Sigmoid colon (tissue), 7 donors: ENCODE data around the gene ACOX3. TPM values are rescaled to one million over a fixed set of nuclear protein-coding genes. Genes with fewer than 3 reads are reported as not detected.

ENCODE experiments used
- DNase-seq: peaks from one replicate; pipeline ENCODE4 v3.0.0-alpha.2; 2019
- H3K27ac ChIP-seq, 4 donors: fragments of 200-600 bp; sonication (generic); one replicate each; pipeline ENCODE4 v1.5.1; 2016 to 2019; ENCODE audit warnings: mild to moderate bottlenecking in 1 of 4
- H3K27me3 ChIP-seq, 3 donors: fragments of 200-600 bp; sonication (generic); one replicate each; pipeline ENCODE4 v1.5.1; 2019; ENCODE audit warnings: mild to moderate bottlenecking in 1 of 3
- H3K36me3 ChIP-seq, 4 donors: fragments of 200-600 bp; sonication (generic); one replicate each; pipeline ENCODE4 v1.5.1; 2016 to 2019
- H3K4me1 ChIP-seq, 4 donors: fragments of 200-600 bp; sonication (generic); one replicate each; pipeline ENCODE4 v1.5.1; 2017 to 2019
- H3K4me3 ChIP-seq, 4 donors: fragments of 200-600 bp; sonication (generic); one replicate each; pipeline ENCODE4 v1.5.1; 2017 to 2019; ENCODE audit warnings: mild to moderate bottlenecking in 2 of 4, moderate library complexity in 1 of 4
- H3K9me3 ChIP-seq, 4 donors: fragments of 200-600 bp in 3 of 4; sonication (generic) in 3 of 4; one replicate each; pipeline versions ENCODE4 v1.5.1 to v1.6.1; 2013 to 2019
- EP300 ChIP-seq, 4 donors: sonication (generic); formaldehyde crosslinking; IDR thresholded peaks; one replicate each; pipeline ENCODE4 v1.6.1; 2017; ENCODE audit warnings: antibody characterized with exemption in 4 of 4
- POLR2A ChIP-seq, 2 donors: fragments of 450-650 bp; IDR thresholded peaks; one replicate each; pipeline ENCODE4 v1.6.1; 2016; ENCODE audit warnings: antibody characterized with exemption in 2 of 2, mild to moderate bottlenecking in 2 of 2, moderate library complexity in 2 of 2
- POLR2AphosphoS5 ChIP-seq, 4 donors: sonication (generic); formaldehyde crosslinking; IDR thresholded peaks; one replicate each; pipeline ENCODE4 v1.6.1; 2017; ENCODE audit warnings: antibody characterized with exemption in 4 of 4
- WGBS, 2 donors: extraction: QIAGEN DNeasy Blood & Tissue Kit; methylation state at CpG; one replicate each; pipeline ENCODE4 v1.1.7; 2013; 5-methylcytosine and 5-hydroxymethylcytosine counted together
- intact Hi-C: fragments of 100-400 bp; cut with DNase I; formaldehyde crosslinking; loops from one replicate; pipeline ENCODE4 v1.15.1; 2023
- polyA plus RNA-seq, 3 donors: library from polyadenylated mRNA; stranded (reverse); fragments of 200-250 nt; gene quantifications; one replicate each; pipeline ENCODE4 v1.2.3, GENCODE V29; 2013
- total RNA-seq, 4 donors: library from RNA; depleted of rRNA; stranded (reverse); fragments of >200 nt; gene quantifications; one replicate each; pipeline ENCODE4 v1.1.0, GENCODE V29; 2016
- TF ChIP-seq, protein P1 (sequence below), 4 experiments: fragments of 450-650 bp in 3 of 4; fragments of 200-600 bp in 1 of 4; IDR thresholded peaks; one replicate each; pipeline ENCODE4 v1.5.1; 2016 to 2019; ENCODE audit warnings: antibody characterized with exemption in 4 of 4, mild to moderate bottlenecking in 3 of 4, moderate library complexity in 2 of 4
- donor health status: healthy with polysubstance abuse.
- donor health status: Bipolar disorder and iron deficiency.
- donor health status: healthy.

ACOX3 gene
- total and polyA plus RNA-seq, 7 donors, result 8.4 to 51.0 (median 24.8) TPM

DNA sequence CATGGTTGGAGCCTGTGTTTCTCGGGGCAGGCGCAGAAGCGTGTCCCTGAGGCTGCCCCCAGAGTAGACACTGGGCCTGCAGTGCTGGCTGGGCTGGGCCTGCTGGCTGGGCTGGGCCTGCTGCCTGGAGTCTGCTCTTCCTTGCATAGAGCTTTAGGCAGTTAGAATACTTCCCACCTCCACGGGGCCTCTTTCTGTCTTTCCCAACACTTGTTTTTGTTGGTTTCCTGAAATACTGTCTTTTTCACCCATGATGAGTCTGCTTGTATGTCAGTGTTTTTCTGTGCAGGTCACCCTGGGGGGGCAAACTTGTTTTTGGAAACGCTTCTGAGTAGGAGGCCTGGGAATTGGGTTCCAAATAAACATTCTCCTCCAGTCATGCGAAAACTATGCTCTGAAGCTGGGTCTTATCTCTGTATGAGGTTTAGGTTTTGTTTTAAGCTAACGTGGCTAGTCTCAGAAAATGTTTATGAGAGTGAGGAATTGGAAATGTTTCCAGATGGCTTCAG lies 32.2 kb upstream of the ACOX3 start:
- Histone ChIP-seq H3K36me3 (peaks cover 0 to 49% (median 13%) of the 10 kb centered on the region in 4 donors), H3K4me1 (peaks cover 0 to 32% (median 29%) of the 10 kb centered on the region in 4 donors), H3K27me3 (no peaks in the 10 kb centered on the region), H3K9me3 (no peaks in the 10 kb centered on the region), H3K27ac (peak overlapping the region; percentile 71 to 82 (median 80)), H3K4me3 (no peak overlapping the region)
- TF ChIP-seq POLR2A (IDR thresholded peaks at IDR 0.05) (no peak), EP300 (IDR thresholded peaks at IDR 0.05) (no peak), POLR2AphosphoS5 (IDR thresholded peaks at IDR 0.05) (peak in 2 of 4 donors; percentile 26 to 45)
- TF ChIP-seq, protein P1, sequence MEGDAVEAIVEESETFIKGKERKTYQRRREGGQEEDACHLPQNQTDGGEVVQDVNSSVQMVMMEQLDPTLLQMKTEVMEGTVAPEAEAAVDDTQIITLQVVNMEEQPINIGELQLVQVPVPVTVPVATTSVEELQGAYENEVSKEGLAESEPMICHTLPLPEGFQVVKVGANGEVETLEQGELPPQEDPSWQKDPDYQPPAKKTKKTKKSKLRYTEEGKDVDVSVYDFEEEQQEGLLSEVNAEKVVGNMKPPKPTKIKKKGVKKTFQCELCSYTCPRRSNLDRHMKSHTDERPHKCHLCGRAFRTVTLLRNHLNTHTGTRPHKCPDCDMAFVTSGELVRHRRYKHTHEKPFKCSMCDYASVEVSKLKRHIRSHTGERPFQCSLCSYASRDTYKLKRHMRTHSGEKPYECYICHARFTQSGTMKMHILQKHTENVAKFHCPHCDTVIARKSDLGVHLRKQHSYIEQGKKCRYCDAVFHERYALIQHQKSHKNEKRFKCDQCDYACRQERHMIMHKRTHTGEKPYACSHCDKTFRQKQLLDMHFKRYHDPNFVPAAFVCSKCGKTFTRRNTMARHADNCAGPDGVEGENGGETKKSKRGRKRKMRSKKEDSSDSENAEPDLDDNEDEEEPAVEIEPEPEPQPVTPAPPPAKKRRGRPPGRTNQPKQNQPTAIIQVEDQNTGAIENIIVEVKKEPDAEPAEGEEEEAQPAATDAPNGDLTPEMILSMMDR (IDR thresholded peaks at IDR 0.05), result no peak
- intact Hi-C loops, result loop anchor here (1.0 kb wide), 1 partner anchor 34 kb away; no protein-coding TSS in a partner anchor
- peak; percentile 86 for DNase-seq
- WGBS, 2 donors, result 74 to 87% methylated on average over 7 of the region's 7 CpGs

DNA sequence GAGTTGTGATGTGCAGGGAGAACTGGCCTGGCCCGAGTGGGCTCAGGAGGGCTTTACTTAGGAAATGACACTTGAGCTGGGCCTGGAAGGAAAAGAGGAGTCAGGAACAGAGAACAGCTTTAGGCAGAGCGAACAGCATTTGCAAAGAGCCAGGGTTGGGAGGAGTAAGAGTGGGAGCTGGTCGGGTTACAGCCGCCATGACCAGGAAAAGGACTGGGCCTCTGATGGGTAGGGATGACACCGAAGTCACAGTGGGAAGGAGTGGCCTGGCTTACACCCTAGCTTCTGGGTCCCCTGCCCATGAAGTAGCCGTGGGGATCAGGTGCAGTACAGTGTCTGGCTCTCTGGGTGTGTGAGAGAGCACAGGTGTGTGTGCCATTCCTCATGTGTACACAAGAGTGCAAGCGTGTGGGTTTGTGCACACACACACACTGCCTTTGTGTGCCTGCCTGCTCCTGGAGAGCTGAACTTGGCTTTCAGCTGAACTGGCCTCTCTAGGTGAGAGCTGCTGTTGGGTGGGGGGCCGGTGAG lies 31.7 kb upstream of the ACOX3 start:
- 80 to 92% methylated on average over 8 of the region's 8 CpGs for WGBS, 2 donors
- Histone ChIP-seq H3K4me1 (peaks cover 0 to 32% (median 29%) of the 10 kb centered on the region in 4 donors), H3K36me3 (peaks cover 0 to 47% (median 14%) of the 10 kb centered on the region in 4 donors), H3K4me3 (no peak overlapping the region), H3K27ac (peak overlapping the region; percentile 71 to 82 (median 80)), H3K9me3 (no peaks in the 10 kb centered on the region), H3K27me3 (no peaks in the 10 kb centered on the region)
- TF ChIP-seq EP300 (IDR thresholded peaks at IDR 0.05) (no peak), POLR2AphosphoS5 (IDR thresholded peaks at IDR 0.05) (no peak), POLR2A (IDR thresholded peaks at IDR 0.05) (no peak)
- TF ChIP-seq, protein P1 (IDR thresholded peaks at IDR 0.05), result no peak
- intact Hi-C loops, result no loop called here
- no peak for DNase-seq

DNA sequence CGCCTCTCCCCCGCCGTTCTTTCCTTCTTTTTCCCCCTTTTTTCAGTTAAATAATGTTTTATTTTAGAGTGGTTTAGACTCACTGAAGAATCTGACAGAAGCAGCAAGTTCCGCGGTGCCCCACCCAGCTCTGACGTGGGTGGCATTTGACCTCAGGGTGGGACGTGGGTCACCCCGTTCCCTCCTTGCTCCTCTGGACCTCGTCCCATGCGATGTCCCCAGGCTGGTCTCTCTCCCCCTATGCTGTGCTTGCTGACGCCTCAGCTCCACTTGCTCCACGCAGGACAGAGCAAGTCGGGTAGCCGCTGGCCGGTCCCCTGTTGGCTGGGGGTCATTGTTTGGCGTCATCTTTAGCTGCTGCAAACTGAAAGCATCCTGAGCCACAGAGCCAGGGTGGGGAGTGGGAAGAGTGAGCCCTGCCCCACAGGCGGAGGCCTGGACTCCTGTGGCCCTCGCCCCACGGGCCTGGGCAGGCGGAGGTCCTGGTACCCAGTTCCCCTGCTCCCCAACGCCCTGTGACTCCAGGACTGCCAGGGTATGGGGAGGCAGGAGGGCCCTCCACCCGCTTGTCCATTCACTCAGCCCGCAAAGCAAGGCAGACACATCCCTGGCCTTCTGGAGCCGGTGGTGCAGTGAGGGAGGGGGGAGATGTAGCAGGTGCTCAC lies 30.8 kb upstream of the ACOX3 start:
- intact Hi-C loops, result no loop called here
- peaks cover 0 to 46% (median 15%) of the 10 kb centered on the region in 4 donors for H3K36me3 ChIP-seq
- 88 to 91% methylated on average over 24 of the region's 24 CpGs for WGBS, 2 donors

DNA sequence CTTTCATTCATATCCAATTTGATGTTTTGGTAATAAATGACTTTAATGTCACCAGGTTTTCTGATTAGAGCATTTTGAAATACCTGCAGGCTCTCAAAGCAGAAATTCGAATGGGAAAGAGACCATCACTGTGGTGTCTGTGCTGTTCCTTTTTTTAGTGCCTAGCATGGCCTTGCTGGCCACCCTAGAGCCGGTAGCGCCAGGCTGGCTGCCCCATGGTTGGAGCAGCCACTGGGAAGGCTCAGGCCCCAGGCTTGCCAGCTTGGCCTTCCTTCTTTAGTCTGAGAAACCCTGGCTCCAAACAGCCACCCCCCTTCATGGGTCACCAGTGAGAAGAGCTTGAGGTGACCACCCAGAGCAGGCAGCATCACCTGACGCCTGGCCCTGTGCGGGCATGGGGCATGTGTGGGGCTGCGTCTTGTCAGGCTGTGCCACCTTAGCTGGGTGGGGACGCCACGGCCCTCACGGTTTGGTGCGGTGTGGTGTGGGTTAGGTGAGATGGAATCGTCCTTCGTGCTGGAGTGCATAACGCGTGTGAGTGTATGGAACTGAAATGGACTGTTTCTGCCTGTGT lies 30.0 kb upstream of the ACOX3 start:
- H3K27ac ChIP-seq, result no peak overlapping the region
- no peaks in the 10 kb centered on the region for H3K27me3 ChIP-seq
- intact Hi-C loops, result no loop called here
- peaks cover 0 to 32% (median 29%) of the 10 kb centered on the region in 4 donors for H3K4me1 ChIP-seq
- DNase-seq, result no peak
- H3K4me3 ChIP-seq, result no peak overlapping the region
- TF ChIP-seq POLR2A (IDR thresholded peaks at IDR 0.05) (no peak), POLR2AphosphoS5 (IDR thresholded peaks at IDR 0.05) (no peak), EP300 (IDR thresholded peaks at IDR 0.05) (no peak)
- TF ChIP-seq, protein P1 (IDR thresholded peaks at IDR 0.05), result no peak
- no peaks in the 10 kb centered on the region for H3K9me3 ChIP-seq
- peaks cover 0 to 46% (median 15%) of the 10 kb centered on the region in 4 donors for H3K36me3 ChIP-seq
- WGBS, 2 donors, result 96 to 97% methylated on average over 14 of the region's 14 CpGs

More for the DNA sequence above, 30.8 kb upstream of the ACOX3 start:
- no peak overlapping the region for H3K4me3 ChIP-seq
- DNase-seq, result no peak
- no peaks in the 10 kb centered on the region for H3K27me3 ChIP-seq
- peak overlapping the region in 2 of 4 donors; percentile 71 to 82 for H3K27ac ChIP-seq
- TF ChIP-seq POLR2A (IDR thresholded peaks at IDR 0.05), result no peak
- no peaks in the 10 kb centered on the region for H3K9me3 ChIP-seq
- peaks cover 0 to 32% (median 29%) of the 10 kb centered on the region in 4 donors for H3K4me1 ChIP-seq

DNA sequence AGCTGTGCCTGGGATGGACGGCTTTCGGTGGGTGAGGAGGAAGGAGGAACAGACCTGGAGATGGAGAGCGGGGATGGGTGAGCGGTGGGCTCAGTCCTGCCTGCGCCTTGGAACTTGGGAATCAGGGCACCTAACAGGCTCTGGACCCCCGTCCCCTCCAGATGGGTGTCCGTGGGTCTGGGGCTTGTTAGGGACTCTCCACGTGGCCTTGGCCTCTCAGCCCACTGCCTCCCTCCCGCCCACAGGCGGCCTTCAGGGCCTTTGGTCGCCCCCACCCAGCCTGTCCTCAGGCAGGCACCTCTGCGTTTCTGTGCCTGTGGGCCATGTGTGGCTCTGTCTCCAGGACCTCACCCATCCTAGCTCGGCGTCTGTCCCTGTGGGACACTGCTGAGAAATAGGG lies 29.0 kb upstream of the ACOX3 start:
- WGBS, 2 donors, result 93% methylated on average over 14 of the region's 14 CpGs
- TF ChIP-seq POLR2AphosphoS5 (IDR thresholded peaks at IDR 0.05) (no peak), POLR2A (IDR thresholded peaks at IDR 0.05) (no peak), EP300 (IDR thresholded peaks at IDR 0.05) (no peak)
- TF ChIP-seq, protein P1 (IDR thresholded peaks at IDR 0.05), result no peak
- H3K9me3 ChIP-seq, result no peaks in the 10 kb centered on the region
- peaks cover 0 to 53% (median 24%) of the 10 kb centered on the region in 4 donors for H3K36me3 ChIP-seq
- intact Hi-C loops, result loop anchor here (1.0 kb wide), 1 partner anchor 125 kb away; no protein-coding TSS in a partner anchor
- DNase-seq, result no peak
- no peak overlapping the region for H3K4me3 ChIP-seq
- H3K27me3 ChIP-seq, result no peaks in the 10 kb centered on the region
- H3K27ac ChIP-seq, result no peak overlapping the region
- peaks cover 0 to 31% (median 28%) of the 10 kb centered on the region in 4 donors for H3K4me1 ChIP-seq
